NOMO-1 (cell line): ENCODE results near the gene TGFBR1.

Source experiments
- DNase-seq, 2 experiments: peaks; one replicate each; lab custom pipeline; 2025; ENCODE audit not compliant: unreplicated experiment in 2 of 2; lab: John Stamatoyannopoulos, UW

The TGFBR1 gene

DNA sequence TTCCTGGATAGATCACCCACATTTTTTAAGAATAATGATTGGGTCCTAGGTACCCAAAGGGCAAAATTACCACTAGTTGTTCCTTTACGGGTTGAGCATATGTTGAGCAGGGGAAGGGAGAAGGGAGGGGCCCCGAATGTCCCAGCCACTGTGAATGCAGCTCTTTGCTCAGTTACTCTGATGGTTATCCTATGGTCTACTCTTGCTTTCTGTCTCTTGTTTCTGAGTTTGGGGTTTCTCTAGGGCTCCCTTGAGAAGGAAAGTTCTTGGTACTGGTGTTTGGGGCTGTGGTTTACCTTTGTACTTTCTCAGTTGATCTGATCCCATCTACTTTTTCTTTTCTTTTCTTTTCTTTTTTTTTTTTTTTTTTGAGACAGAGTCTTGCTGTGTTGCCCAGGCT is 61.2 kb downstream of the TGFBR1 start:
- DNase-seq, result no peak

DNA sequence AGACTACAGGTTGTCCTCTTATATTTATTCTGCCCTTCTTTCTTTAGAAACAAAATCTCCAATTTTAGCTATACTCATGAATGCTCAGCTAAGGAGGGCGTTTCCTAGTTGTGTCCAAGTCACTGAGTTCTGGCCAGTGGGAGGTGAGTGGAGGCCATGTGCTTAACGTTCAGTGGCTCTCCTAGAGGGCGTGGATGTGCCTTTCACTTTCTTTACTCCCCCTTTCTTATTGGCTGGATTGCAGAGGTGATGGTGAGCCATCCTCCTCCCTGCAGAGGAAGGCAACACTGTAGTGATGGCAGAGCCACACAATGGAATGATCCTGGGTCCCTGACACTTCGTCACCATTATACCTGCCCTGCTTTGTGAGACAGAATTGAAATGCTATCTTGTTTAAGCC is 62.2 kb downstream of the TGFBR1 start:
- DNase-seq, result no peak

- peak; percentile 40 to 49 for DNase-seq
These were observed 62.8 kb downstream of the TGFBR1 start for GRCh38 chr9:99167694-99168093.

DNA sequence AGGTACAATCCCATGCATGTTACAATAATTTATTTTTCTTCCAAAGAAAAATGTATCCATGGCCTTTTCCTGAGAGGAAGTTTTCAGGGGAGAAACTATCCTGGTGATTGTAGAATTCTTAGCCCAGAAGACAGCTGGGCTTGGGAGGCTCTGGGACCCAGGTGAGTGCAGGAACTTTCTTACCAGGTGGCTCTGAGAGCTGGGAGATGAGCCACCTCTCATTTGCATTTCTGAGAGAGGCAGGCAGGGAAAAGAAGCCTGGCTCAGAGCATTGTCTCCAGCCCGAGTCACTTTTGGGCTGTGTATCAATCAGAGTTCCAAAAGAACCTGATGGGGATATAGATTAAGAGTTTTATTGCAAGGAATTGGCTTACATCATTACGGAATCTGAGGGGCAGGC is 64.2 kb downstream of the TGFBR1 start:
- DNase-seq, result no peak

GRCh38 chr9:99169982-99170761 is 65.3 kb downstream of the TGFBR1 start:
- no peak for DNase-seq

DNA sequence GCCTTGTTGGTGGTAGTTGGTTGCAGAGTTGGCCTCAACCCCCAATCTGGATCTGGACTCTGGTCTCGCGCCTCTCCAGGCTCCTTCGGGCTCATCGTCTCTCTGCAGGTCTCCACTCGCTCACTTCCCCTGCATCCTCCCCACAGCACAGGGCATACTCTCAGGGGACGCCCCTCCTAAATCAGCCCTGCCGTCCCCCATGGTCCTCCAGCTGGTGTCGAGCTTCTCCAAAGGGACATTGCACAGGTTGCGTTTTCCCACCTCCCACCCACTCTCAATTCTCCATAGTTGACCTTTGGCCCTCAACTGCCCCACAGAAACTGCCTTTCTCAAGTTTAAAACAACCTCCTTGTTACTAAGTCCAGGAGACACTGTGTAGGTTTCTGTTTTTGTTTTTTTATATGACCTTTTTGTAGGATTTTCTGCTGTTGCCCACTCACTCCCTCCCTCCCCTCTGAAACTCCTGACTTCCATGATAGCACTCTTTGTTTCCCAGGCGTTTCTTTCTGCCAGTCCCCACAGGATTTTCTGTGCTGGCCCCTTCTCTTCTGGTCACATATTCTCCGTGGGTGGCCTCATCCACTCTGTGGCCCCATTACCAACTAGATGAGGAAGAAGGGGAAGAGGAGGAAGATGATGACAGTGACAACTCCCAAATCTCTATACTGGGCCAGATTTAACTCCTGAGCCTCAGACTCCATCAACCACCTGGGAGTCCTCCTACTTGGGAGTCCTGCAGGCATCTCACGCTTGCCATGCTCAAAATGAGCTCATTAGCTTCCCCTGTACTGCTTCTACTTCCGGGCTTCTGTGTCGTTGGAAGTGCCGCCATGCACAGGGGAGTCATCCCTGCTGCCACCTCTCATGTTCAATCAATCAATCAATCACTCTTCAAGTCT is 66.6 kb downstream of the TGFBR1 start:
- DNase-seq, result no peak

DNA sequence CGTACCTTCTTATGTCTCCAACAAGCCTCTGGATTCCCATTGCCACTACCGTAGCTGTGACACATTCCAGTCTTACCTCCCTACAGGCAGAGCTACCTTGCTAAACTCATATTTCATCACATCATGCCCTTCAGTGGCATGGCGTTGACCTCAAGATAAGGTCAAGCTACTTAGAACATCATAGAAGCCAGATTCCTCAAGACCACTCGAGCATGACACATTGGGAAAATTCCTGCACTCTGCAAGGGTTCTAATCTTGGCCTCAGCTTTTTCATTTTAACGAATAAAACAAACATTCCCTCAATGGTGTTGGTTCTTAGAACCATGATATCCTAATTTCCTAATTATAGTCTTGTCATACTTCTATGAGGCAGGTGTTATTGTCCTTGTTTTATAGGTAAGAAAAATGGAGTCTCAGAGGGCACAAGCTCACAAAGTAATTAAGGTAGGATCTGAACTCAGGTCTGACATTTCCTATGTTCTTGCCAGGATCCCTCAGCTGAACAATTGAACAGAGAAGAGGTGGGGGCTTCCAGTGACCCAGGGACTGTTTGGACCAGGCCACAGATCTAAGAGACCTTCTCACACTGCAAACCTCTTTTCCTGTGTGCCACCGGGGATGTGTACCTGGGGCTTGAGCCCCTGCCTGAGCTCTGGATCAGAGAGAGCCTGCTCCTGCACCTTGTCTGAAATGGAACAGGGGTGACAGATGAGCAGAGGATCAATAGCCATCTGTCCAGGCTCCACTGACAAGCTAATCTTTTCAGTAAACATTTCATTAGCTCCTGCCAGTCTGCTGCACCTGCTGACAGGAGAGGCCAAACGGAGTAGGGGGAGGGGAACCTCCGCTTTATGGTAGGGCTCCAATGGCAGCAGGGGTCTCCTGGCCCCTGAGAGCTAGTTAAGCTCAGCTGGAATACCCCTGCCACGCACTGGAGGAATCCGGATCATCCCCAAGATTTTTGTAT is 67.5 kb downstream of the TGFBR1 start:
- no peak for DNase-seq

DNA sequence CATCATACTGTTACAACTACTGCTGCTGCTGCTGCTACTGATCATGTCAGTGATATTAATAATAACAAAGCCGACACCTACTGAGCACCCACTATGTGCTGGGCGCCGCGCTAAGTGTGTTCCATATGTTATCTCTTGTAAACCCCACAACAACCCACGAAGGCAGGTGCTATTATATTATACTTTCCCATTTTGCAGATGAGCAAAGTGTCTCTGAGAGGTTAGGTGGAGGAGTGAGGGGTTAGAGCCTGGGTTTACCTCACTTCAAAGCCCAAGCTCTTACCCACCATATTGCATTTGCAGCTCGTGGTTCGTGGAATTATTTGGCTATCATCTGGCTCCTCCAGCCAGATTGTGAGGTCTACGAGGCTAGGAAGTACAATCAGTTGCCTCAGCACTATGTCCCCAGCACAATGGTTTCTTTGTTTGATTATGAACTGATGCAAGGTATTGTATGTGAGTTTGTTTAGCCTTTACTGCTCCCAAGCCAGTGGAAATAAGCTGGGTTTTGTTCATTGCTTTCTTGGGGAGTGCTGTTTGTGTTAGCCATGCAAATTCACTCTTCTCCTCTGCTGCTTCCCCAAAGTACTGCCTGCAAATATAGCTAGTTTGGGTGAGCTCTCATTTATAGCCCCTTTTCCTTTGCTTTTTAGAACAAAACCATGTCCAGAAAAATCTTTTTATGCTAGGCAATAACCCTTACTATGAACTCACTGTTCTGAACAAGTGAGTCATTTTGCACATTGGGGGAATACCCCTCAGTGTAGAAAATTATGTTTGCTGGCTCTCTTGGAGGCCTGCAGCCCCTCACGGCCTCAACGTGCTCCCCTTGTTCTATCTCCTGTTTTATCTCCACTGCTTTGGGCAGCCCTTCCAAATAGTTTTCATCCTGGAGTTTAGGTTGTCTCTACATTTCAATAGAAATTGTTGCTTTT is 68.9 kb downstream of the TGFBR1 start:
- no peak for DNase-seq

DNA sequence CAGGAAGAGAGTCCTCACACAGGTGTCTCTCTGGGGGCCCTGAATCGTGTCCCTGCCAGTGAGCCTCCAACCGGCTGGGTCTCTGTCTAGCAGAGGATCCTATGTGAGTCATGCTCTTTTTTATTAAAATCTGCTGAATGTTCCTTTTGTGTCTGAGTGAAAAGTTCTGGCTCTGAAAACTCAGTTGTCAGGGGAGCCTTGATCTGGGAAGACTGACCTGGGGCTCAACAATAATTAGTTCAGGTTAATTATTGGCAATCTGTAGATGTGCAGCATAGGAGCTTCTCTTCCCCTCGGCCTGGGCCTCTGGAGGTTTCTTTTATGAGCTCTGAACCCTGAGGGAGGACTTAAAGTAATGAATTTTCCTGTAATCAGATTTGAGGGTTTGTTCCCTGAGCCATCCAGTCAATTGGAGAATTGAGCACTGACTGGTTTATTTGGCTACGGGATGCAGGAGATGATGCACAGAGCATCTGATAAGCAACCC is 71.7 kb downstream of the TGFBR1 start:
- no peak for DNase-seq

- no peak for DNase-seq
These were observed 72.9 kb downstream of the TGFBR1 start for GRCh38 chr9:99177576-99178366.

- no peak for DNase-seq
These were observed 74.3 kb downstream of the TGFBR1 start for GRCh38 chr9:99178912-99179872.

DNA sequence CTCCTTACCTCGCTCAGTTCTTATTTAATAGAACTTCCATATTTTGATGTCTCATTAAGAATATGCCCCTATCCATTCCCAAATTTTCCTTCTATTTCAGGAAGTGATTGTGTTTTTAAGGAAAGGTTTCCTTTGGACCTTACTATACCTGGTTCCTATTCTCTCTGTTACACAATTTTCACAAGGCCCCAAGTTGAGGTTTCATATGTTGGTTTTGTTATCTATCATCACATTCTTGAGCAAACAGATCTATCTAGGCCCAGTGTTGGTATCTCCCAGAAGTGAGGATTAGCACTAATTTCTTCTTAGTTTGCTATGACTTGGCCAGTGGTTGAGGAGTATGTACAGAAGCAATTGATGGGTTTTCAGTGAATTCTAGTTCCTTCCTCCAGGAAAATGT is 75.3 kb downstream of the TGFBR1 start:
- DNase-seq, result no peak

DNA sequence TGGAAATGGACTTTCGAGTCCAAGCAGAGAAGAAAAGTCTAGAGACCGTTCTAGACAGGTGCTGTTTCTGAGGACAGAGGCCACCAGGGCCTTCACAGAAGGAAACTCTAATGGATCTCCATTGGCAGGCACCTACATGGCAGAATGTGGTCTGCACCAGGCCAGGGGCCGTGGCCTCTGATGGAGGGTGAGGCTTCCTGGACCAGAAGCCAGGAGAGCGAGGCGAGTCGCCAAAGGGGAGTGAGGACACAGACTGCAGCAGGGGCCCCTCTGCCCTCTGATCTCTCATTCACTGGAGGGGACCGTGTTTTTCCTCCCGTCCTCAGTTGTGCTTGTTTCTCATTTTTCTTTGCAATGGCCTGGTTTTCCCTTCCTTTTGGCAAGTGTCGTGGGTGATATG is 75.7 kb downstream of the TGFBR1 start:
- no peak for DNase-seq

GRCh38 chr9:99181206-99181605 is 76.3 kb downstream of the TGFBR1 start:
- DNase-seq, result no peak

DNA sequence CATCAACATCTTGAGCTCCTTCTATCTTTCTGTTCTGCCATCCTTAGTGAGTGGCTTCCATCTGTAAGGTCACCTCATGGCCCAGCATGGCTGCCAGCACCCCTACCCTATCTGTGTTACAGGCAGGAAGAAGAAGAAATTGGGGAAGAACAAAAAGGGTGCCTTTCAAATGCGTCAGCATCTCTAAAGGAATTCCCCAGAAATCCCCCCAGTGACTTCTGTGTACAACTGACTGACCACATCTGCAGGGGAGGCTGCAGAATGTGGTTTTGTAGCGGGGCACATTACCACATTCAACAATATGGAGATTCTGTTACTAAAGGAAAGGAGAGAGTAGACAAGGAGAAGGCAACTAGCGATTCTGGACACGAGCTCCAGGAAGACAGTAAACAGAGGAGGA is 76.7 kb downstream of the TGFBR1 start:
- no peak for DNase-seq

- DNase-seq, result no peak
These were observed 77.4 kb downstream of the TGFBR1 start for GRCh38 chr9:99182356-99182755.

DNA sequence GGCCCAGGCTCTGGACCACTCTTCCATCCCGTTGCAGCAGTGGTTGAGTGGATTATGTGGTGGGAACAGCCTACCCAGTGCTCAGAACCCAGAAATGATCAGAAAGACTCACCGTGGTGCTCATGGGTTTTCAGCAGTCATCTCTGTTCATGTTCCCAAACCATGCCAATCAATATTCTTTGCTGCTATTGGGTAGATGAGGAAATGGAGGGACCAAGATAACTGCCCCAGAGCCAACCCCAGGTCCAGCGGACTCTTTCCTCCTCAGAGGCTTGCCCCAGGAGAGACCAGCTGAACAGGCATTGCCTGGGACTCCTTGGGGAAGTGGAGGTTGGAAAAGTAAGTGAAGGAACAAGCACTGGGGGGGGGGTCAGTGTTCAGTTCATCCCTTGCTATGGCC is 78.7 kb downstream of the TGFBR1 start:
- DNase-seq, result no peak

DNA sequence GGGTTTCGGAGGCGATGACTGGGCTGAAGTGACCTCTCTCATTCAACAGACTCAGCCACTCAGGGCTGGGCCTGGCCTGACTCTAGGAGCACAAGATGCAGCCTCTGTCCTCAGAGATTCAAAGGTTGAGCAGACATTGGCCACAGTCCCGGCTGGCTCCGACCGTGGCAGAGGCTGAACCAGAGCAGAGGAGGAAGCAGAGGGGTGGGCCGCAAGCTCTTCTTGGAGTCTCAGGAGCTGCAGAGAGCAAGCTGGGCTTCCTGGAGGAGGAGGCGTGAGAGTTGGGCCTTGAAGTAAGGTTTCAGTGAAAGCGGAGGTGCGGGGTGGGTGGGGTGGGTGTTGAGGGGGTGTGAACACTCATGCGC is 79.2 kb downstream of the TGFBR1 start:
- DNase-seq, result no peak
